Measurements from ENCODE around the gene PPP6R2. TPM values are rescaled to one million over a fixed set of nuclear protein-coding genes. Genes with fewer than 3 reads are reported as not detected.

The PPP6R2 gene
- total and polyA plus RNA-seq, 2 of the 8 experiments (the other 6 are each of a cell fraction or from before 2014, with no cell fraction given) = 25.0 to 32.2 TPM

DNA sequence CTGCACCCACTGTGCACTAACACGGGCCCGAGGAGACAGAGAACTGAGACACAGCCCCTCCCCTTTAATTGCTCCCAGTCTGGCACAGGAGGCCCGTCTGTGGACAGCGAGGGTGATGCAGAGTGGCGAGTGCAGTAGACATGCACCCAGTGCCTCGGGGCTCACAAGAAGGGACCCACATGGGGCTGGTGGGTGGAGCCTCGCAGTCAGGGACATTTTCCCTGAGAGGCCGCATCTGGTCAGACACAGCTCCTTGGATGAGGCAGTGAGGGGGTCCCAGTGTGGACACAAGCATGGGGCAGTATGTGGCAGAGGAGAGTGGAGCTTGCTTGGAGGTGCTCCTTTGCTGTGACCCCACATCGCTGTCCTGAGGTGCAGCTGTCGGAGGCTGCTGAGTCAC, 76.9 kb downstream of the PPP6R2 start:
- Histone ChIP-seq H3K9ac (replicated peaks in 1 of 4; ENCODE audit: extremely low read depth in 1 of 4, low read depth in 3 of 4, low read length in 3 of 4) (no peak overlapping the region), H3K9me3 (ENCODE audit: insufficient read depth in 2 of 2, low read depth in 1 of 2, low read length in 1 of 2) (no peaks in the 10 kb centered on the region), H2BK5ac (ENCODE audit: low read depth, low read length) (no peak overlapping the region), H3K27me3 (replicated peaks in 1 of 4; ENCODE audit: control insufficient read depth in 3 of 4, extremely low read depth in 1 of 4, insufficient read depth in 3 of 4, low read length in 3 of 4) (no peaks in the 10 kb centered on the region), H3K4me2 (ENCODE audit: insufficient read depth in 1 of 2, low read depth in 2 of 2, low read length in 2 of 2) (no peak overlapping the region), H4K20me1 (replicated peaks in 1 of 2; ENCODE audit: control insufficient read depth in 1 of 2, insufficient read depth in 2 of 2, low read length in 2 of 2) (peaks cover 0 to 8% of the 10 kb centered on the region in 2 experiments), H3K36me3 (ENCODE audit: control insufficient read depth in 2 of 4, insufficient read depth in 4 of 4, low read length in 3 of 4) (peaks cover 13 to 55% (median 48%) of the 10 kb centered on the region in 4 experiments), H3K4me1 (replicated peaks in 1 of 4; ENCODE audit: control insufficient read depth in 3 of 4, insufficient read depth in 4 of 4, low read length in 3 of 4) (no peaks in the 10 kb centered on the region), H3K4me3 (ENCODE audit: extremely low read depth in 1 of 4, insufficient read depth in 2 of 4, low read depth in 3 of 4, low read length in 4 of 4) (no peak overlapping the region), H4K8ac (ENCODE audit: extremely low read depth, insufficient read depth, low read length) (no peak overlapping the region), H4K91ac (replicated peaks; ENCODE audit: insufficient read length, low read length) (no peak overlapping the region), H4K5ac (ENCODE audit: insufficient read length, low read depth, low read length) (no peak overlapping the region), H2BK12ac (ENCODE audit: low read depth, low read length) (no peak overlapping the region), H2BK20ac (ENCODE audit: low read length) (no peak overlapping the region), H3K27ac (ENCODE audit: low read depth, low read length) (no peak overlapping the region), H2BK15ac (ENCODE audit: low read length) (no peak overlapping the region), H2BK120ac (replicated peaks; ENCODE audit: low read depth, low read length) (no peak overlapping the region), H3K79me1 (ENCODE audit: low read depth, low read length) (no peaks in the 10 kb centered on the region), H2AFZ (ENCODE audit: low read length) (no peak overlapping the region), H2AK5ac (ENCODE audit: low read depth, low read length) (no peak overlapping the region), H3K18ac (ENCODE audit: extremely low read depth, low read length) (no peak overlapping the region), H3K56ac (replicated peaks; ENCODE audit: insufficient read length, low read depth, low read length) (no peak overlapping the region), H3K23ac (ENCODE audit: insufficient read length) (no peak overlapping the region), H3K79me2 (ENCODE audit: control insufficient read depth in 1 of 2, insufficient read depth in 2 of 2, low read length in 2 of 2) (no peaks in the 10 kb centered on the region), H3K14ac (ENCODE audit: insufficient read length) (no peak overlapping the region), H3K23me2 (ENCODE audit: low read depth, low read length) (no peaks in the 10 kb centered on the region), H3K4ac (replicated peaks; ENCODE audit: insufficient read length, low read depth, low read length) (no peak overlapping the region)
- 94% methylated on average over 10 of the region's 10 CpGs; no CpG with 5 or more reads in 1 of the 2 experiments for whole genome bisulfite sequencing, 2 experiments (ENCODE audit: extremely low coverage in 1 of 2, insufficient coverage in 1 of 2, insufficient read length in 1 of 2, insufficient replicate concordance in 2 of 2, low coverage in 1 of 2, low lambda C conversion rate in 2 of 2, missing lambda C conversion rate in 1 of 2)
- CTCF ChIA-PET (ENCODE audit: partially characterized antibody) = interaction anchor here (1.4 to 3.1 kb wide), 2 partner anchors 18 to 20 kb away, joined by 4 to 10 read pairs; no protein-coding TSS in a partner anchor
- TF ChIP-seq RBBP5 (IDR thresholded peaks at IDR 0.05; ENCODE audit: borderline replicate concordance, low read depth, low read length) (no peak), HDAC2 (IDR thresholded peaks at IDR 0.05; ENCODE audit: borderline replicate concordance in 1 of 2, low read depth in 2 of 2, low read length in 2 of 2) (no peak), RAD21 (IDR thresholded peaks at IDR 0.05 in 1 of 2, conservative IDR thresholded peaks at IDR 0.05 in 1 of 2; ENCODE audit: low read depth in 2 of 2, low read length in 2 of 2) (no peak), SAP30 (IDR thresholded peaks at IDR 0.05; ENCODE audit: insufficient read depth, insufficient replicate concordance, low read length) (no peak), ATF3 (IDR thresholded peaks at IDR 0.05; ENCODE audit: insufficient read depth, low read depth, low read length) (no peak), NANOG (IDR thresholded peaks at IDR 0.05; ENCODE audit: insufficient read depth, low read depth, low read length, poor library complexity, severe bottlenecking) (no peak), NRF1 (IDR thresholded peaks at IDR 0.05; ENCODE audit: low read depth, low read length) (no peak), SIRT6 (IDR thresholded peaks at IDR 0.05; ENCODE audit: low read length) (no peak), KDM4A (IDR thresholded peaks at IDR 0.05; ENCODE audit: low read depth, low read length, severe bottlenecking) (no peak), CHD1 (IDR thresholded peaks at IDR 0.05; ENCODE audit: low read depth, low read length) (no peak), SUZ12 (IDR thresholded peaks at IDR 0.05; ENCODE audit: low read length) (no peak), HDAC6 (IDR thresholded peaks at IDR 0.05; ENCODE audit: low read depth, low read length) (no peak)
- DNase-seq (ENCODE audit: low read depth in 1 of 2, low spot score in 2 of 2) (no peak), FAIRE-seq (no peak)
- POLR2A ChIA-PET (ENCODE audit: partially characterized antibody) = no interaction called here
